AG04450 (cell line): ENCODE data around the gene RPLP2. TPM values are rescaled to one million over a fixed set of nuclear protein-coding genes. Genes with fewer than 3 reads are reported as not detected.
A peak's percentile ranks its signal among the peaks of the same experiment; 100 is the strongest.

Experiments
- CTCF ChIA-PET: fragments of 300-600, 350-600 bp; formaldehyde crosslinking; extraction: SDS; loops from one replicate; lab custom pipeline; 2022; ENCODE audit warnings: antibody characterized with exemption, inconsistent platforms; lab: Charles Lee
- POLR2A ChIA-PET: fragments of 350-600 bp; formaldehyde crosslinking; extraction: SDS; loops from one replicate; lab custom pipeline; 2021; ENCODE audit warnings: antibody characterized with exemption, inconsistent platforms; lab: Yijun Ruan, JAX
- DNase-seq: peaks from one replicate; pipeline ENCODE4 v3.0.0-alpha.2; 2011; ENCODE audit warnings: low read depth, low spot score
- H3K27ac ChIP-seq: one replicate; pipeline ENCODE4 v1.5.1; 2012; ENCODE audit warnings: low read depth, low read length, control low read depth
- H3K27me3 ChIP-seq: one replicate; pipeline ENCODE4 v1.6.0; 2012; ENCODE audit warnings: low read length; ENCODE audit not compliant: control insufficient read depth, insufficient read depth
- H3K4me3 ChIP-seq: 2 replicates; pipeline ENCODE4 v1.5.1; 2011; ENCODE audit warnings: mild to moderate bottlenecking, low read depth, low read length, control low read depth
- H3K9me3 ChIP-seq: 2 replicates; pipeline ENCODE4 v1.5.1; 2012; ENCODE audit warnings: low read length; ENCODE audit not compliant: control insufficient read depth, insufficient read depth
- CTCF ChIP-seq: IDR thresholded peaks from 2 replicates; pipeline ENCODE4 v1.5.1; 2011; ENCODE audit warnings: low read depth, low read length, control low read depth, inconsistent platforms
- polyA plus RNA-seq: library from polyadenylated mRNA; depleted of rRNA; stranded (reverse); fragments of >200 nt; gene quantifications from 2 replicates; pipeline ENCODE4 v1.2.3, GENCODE V29; 2011

RPLP2 gene
- polyA plus RNA-seq, 1 experiment: 1,115 TPM

GRCh38 chr11:821512-822371, 12.0 kb downstream of the RPLP2 start:
- POLR2A ChIA-PET: interaction anchor here (1.0 kb wide), 1 partner anchor 12 kb away, joined by 3 read pairs; the partner anchor contains the start of gene RPLP2
- CTCF ChIA-PET: no interaction called here

GRCh38 chr11:823441-824291, 13.9 kb downstream of the RPLP2 start:
- no peak for TF ChIP-seq CTCF
- ChIA-PET CTCF (no interaction called here), POLR2A (interaction anchor here (0.8 kb wide), 1 partner anchor 11 kb away, joined by 3 read pairs; no protein-coding TSS in a partner anchor)
- Histone ChIP-seq H3K27me3 (no peaks in the 10 kb centered on the region), H3K9me3 (no peaks in the 10 kb centered on the region; the same call in 1 of the 2 replicates), H3K27ac (no peak overlapping the region), H3K4me3 (no peak overlapping the region)
- no peak for DNase-seq

More at GRCh38 chr11:821512-822371, 12.0 kb downstream of the RPLP2 start:
- Histone ChIP-seq H3K27me3 (no peaks in the 10 kb centered on the region), H3K4me3 (peak overlapping the region; percentile 78), H3K27ac (no peak overlapping the region), H3K9me3 (no peaks in the 10 kb centered on the region; the same call in 1 of the 2 replicates)
- no peak for TF ChIP-seq CTCF
- no peak for DNase-seq

DNA sequence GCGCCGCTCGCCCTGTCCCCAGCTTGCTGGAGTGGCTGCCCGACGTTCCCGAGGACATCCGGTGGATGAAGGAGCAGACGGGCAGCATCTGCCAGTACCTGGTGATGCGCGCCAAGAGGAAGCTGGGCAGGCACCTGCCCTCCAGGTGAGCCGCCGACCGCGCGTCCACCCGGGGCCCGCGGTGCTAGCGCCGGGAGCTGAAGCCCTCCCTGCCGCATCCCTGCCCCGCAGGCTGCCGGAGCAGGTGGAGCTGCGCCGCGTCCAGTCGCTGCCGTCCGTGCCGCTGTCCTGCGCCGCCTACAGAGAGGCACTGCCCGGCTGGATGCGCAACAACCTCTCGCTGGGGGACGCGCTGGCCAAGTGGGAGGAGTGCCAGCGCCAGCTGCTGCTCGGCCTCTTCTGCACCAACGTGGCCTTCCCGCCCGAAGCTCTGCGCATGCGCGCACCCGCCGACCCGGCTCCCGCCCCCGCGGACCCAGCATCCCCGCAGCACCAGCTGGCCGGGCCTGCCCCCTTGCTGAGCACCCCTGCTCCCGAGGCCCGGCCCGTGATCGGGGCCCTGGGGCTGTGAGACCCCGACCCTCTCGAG, 14.6 kb downstream of the RPLP2 start:
- TF ChIP-seq CTCF: no peak
- ChIA-PET CTCF (no interaction called here), POLR2A (no interaction called here)
- no peak for DNase-seq
- H3K4me3 ChIP-seq: no peak overlapping the region
- no peak overlapping the region for H3K27ac ChIP-seq
- no peaks in the 10 kb centered on the region; the same call in 1 of the 2 replicates for H3K9me3 ChIP-seq
- H3K27me3 ChIP-seq: no peaks in the 10 kb centered on the region

DNA sequence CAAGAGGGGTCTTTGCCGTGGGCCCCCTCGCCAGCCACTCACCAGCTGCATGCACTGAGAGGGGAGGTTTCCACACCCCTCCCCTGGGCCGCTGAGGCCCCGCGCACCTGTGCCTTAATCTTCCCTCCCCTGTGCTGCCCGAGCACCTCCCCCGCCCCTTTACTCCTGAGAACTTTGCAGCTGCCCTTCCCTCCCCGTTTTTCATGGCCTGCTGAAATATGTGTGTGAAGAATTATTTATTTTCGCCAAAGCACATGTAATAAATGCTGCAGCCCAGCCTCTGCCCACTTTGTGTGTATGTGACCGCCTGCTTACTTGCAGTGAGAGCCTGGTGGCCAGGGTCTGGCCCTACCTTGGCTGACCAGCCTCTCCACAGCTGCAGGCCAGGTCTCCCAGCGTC, 15.2 kb downstream of the RPLP2 start:
- Histone ChIP-seq H3K4me3 (no peak overlapping the region), H3K9me3 (no peaks in the 10 kb centered on the region; the same call in 1 of the 2 replicates), H3K27ac (no peak overlapping the region), H3K27me3 (no peaks in the 10 kb centered on the region)
- TF ChIP-seq CTCF: no peak
- ChIA-PET CTCF (no interaction called here), POLR2A (no interaction called here)
- DNase-seq: no peak
